Measurements from ENCODE around the gene PPP1CB.

Gene PPP1CB

DNA sequence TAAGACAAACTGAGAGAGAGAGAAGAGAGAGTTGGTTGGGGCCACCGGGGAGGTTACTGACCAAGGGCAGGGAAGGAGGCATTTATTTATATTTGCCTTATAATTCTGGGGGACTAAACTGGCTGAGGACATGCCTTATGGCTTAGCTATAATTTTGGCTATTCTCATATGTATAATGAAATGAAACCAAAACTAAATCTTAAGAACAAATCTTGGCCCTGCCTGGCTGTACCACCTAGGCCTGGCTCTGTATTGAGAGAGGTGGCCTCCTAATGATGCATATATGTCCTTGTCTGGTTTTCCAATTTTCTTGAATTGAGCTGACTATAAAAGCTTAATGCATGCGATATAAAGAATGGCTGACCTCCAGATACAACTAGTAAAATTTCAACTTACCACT lies 3.5 kb upstream of the PPP1CB start:
- no peaks in the 10 kb centered on the region for H3K9me3 ChIP-seq (ENCODE audit: control insufficient read depth, insufficient read depth, low read depth, low read length)
- TF ChIP-seq ZNF391 (tag by site-specific recombination; IDR thresholded peaks at IDR 0.05; ENCODE audit: borderline replicate concordance, low read depth) (no peak), ZNF48 (tag by site-specific recombination; IDR thresholded peaks at IDR 0.05) (no peak), ZBTB26 (tag by site-specific recombination; optimal IDR thresholded peaks at IDR 0.05) (no peak), YY1 (tag by site-specific recombination; IDR thresholded peaks at IDR 0.05) (no peak), ZNF624 (tag by site-specific recombination; IDR thresholded peaks at IDR 0.05) (no peak), HOXA7 (CRISPR knock-in tag; IDR thresholded peaks at IDR 0.05; ENCODE audit: borderline replicate concordance) (no peak), ZIC2 (tag by site-specific recombination; IDR thresholded peaks at IDR 0.05) (no peak), ZNF426 (tag by site-specific recombination; IDR thresholded peaks at IDR 0.05) (no peak), WT1 (tag by site-specific recombination; IDR thresholded peaks at IDR 0.05) (no peak), ZXDB (tag by site-specific recombination; IDR thresholded peaks at IDR 0.05) (no peak), HOXD13 (CRISPR knock-in tag; IDR thresholded peaks at IDR 0.05; ENCODE audit: borderline replicate concordance) (no peak), ZNF629 (tag by site-specific recombination; IDR thresholded peaks at IDR 0.05) (no peak), ZNF610 (tag by site-specific recombination; IDR thresholded peaks at IDR 0.05; ENCODE audit: borderline replicate concordance) (no peak), ZNF544 (tag by site-specific recombination; IDR thresholded peaks at IDR 0.05) (no peak), ZNF658 (tag by site-specific recombination; IDR thresholded peaks at IDR 0.05) (no peak), ZNF148 (tag by site-specific recombination; IDR thresholded peaks at IDR 0.05; ENCODE audit: borderline replicate concordance) (no peak), ZNF146 (tag by site-specific recombination; IDR thresholded peaks at IDR 0.05) (no peak)
- TF ChIP-seq, protein P1, sequence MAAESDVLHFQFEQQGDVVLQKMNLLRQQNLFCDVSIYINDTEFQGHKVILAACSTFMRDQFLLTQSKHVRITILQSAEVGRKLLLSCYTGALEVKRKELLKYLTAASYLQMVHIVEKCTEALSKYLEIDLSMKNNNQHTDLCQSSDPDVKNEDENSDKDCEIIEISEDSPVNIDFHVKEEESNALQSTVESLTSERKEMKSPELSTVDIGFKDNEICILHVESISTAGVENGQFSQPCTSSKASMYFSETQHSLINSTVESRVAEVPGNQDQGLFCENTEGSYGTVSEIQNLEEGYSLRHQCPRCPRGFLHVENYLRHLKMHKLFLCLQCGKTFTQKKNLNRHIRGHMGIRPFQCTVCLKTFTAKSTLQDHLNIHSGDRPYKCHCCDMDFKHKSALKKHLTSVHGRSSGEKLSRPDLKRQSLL (tag by site-specific recombination; IDR thresholded peaks at IDR 0.05): no peak
- TF ChIP-seq, protein P2, sequence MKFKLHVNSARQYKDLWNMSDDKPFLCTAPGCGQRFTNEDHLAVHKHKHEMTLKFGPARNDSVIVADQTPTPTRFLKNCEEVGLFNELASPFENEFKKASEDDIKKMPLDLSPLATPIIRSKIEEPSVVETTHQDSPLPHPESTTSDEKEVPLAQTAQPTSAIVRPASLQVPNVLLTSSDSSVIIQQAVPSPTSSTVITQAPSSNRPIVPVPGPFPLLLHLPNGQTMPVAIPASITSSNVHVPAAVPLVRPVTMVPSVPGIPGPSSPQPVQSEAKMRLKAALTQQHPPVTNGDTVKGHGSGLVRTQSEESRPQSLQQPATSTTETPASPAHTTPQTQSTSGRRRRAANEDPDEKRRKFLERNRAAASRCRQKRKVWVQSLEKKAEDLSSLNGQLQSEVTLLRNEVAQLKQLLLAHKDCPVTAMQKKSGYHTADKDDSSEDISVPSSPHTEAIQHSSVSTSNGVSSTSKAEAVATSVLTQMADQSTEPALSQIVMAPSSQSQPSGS (tag by site-specific recombination; IDR thresholded peaks at IDR 0.05; ENCODE audit: low read depth): no peak
- TF ChIP-seq, protein P3, sequence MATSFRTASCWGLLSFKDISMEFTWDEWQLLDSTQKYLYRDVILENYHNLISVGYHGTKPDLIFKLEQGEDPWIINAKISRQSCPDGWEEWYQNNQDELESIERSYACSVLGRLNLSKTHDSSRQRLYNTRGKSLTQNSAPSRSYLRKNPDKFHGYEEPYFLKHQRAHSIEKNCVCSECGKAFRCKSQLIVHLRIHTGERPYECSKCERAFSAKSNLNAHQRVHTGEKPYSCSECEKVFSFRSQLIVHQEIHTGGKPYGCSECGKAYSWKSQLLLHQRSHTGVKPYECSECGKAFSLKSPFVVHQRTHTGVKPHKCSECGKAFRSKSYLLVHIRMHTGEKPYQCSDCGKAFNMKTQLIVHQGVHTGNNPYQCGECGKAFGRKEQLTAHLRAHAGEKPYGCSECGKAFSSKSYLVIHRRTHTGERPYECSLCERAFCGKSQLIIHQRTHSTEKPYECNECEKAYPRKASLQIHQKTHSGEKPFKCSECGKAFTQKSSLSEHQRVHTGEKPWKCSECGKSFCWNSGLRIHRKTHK (tag by site-specific recombination; IDR thresholded peaks at IDR 0.05): no peak
- H3K36me3 ChIP-seq (ENCODE audit: control insufficient read depth in 2 of 2, insufficient read depth in 1 of 2, low read length in 2 of 2): no peaks in the 10 kb centered on the region
- POLR2A ChIA-PET: no interaction called here
- CTCF ChIA-PET: interaction anchor here (0.6 to 1.2 kb wide), 3 partner anchors 152 to 1094 kb away, joined by 3 to 4 read pairs (median 4); no protein-coding TSS in a partner anchor
- H3K27ac ChIP-seq (ENCODE audit: extremely low read depth, low read depth, low read length): no peak overlapping the region
- no peaks in the 10 kb centered on the region; the same call in 1 of the 2 replicates for H3K4me1 ChIP-seq (ENCODE audit: control insufficient read depth, insufficient read depth, low read length)
- H3K4me3 ChIP-seq (ENCODE audit: low read depth, low read length): no peak overlapping the region

Data from HEK293 (cell line).